GM19043 (cell line): ENCODE results near the gene CCDC89.
"Not testable (repeated sequence)": the region's sequence is repeated elsewhere in the genome, so short reads cannot be mapped to it uniquely, and the experiment has no call there.

Source experiments
- ATAC-seq: cut with Tn5 transposase; IDR thresholded peaks from one replicate; pipeline ENCODE4 v1.9.1; 2021; ENCODE audit warnings: low read depth; ENCODE audit not compliant: unreplicated experiment

The CCDC89 gene

DNA sequence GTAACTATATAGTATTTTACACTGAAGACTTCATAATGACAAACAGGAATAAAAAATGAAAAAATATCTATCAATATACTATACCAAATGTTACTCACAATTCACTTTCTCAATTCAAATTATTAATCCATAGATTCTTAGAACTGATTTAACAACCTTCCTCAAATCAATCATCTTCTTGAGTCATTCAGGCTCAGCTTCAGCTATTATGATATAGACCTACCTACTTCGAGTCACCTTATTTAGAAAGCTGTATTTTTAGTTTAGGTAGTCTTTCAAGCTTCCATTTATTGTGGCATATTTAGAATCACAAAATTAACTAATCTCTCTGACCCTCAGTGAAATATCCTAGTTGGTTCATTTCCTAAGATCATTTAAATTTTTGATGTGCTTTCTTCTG lies 29.2 kb downstream of the CCDC89 start:
- ATAC-seq = no peak

- not testable (repeated sequence) for ATAC-seq
Measured at GRCh38 chr11:85654343-85654742, 31.7 kb downstream of the CCDC89 start.

- no peak for ATAC-seq
Measured at GRCh38 chr11:85652786-85653447, 33.1 kb downstream of the CCDC89 start.

DNA sequence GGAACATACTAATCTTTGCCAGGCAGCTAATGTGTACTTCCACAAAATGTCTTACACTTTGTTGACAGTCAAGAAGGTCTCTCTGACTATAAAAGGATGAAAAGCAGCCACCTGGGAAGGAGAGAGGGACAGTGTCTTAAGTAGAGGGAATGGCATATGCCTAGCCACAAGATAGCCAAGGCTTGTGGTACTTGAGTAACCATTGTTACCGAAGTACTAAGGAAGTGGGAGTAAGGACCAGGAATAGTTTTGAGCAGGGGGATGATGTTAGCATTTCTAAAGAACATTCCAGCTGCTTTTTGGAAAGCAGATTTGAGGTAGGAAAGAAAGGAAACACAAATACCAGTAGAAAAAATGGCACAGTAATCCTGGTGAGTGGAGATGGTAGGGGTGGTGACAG lies 34.9 kb downstream of the CCDC89 start:
- ATAC-seq = no peak

DNA sequence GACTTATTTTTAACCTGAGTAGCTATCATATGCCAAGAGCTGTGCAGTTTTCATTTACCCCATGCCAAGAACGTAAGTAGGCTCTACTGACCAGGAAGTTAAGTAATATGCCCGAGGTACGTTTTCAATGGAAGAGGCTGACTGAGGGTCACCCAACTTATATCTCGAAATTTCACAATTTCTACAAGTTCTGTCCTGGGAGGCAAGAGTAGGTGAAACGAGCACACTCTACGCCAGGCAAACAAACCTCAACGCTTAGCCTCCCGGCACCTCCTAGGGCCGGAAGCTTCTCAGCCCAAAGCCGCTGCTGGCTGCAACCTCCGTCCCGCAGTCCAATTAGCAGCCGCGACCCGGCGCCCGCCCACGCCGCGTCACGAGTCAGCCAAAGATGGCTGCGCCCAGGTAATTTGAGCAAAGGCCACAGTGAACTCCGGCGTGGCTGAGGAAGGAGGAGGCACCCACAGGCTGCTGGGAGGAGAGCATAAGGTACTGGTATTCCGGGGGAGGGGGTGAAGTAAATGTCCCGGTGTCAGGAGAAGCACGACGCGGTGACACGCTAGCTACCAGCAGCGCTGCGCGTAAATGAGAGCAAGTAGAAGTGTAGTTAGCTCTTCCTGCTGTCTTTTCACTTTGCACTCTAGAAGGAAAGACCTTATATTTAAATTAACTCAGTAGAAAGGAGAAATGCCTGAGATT lies 38.2 kb downstream of the CCDC89 start, which contains the start of gene TMEM126A:
Gene TMEM126A, plus strand, starts transcription at position 364 of the 696 bp plus-strand sequence. CDS start 2,289 bp downstream, outside the sequence.
- ATAC-seq = peak; percentile 99

GRCh38 chr11:85647078-85647477 lies 38.9 kb downstream of the CCDC89 start:
- ATAC-seq = no peak

- ATAC-seq = no peak
Measured at GRCh38 chr11:85643191-85643614, 42.8 kb downstream of the CCDC89 start.

GRCh38 chr11:85634747-85635146 lies 51.2 kb downstream of the CCDC89 start:
- ATAC-seq = no peak
